Measurements from ENCODE around the gene RINL.

Gene RINL

GRCh38 chr19:38836983-38837626, 41.0 kb downstream of the RINL start:
- DNase-seq, result no peak
- Histone ChIP-seq H3K27me3 (no peaks in the 10 kb centered on the region), H3K4me3 (no peak overlapping the region), H3K4me1 (peaks cover 0 to 45% (median 16%) of the 10 kb centered on the region in 4 donors), H3K27ac (no peak overlapping the region), H3K36me3 (peaks cover 55 to 69% (median 65%) of the 10 kb centered on the region in 3 donors), H3K9me3 (no peaks in the 10 kb centered on the region)
- intact Hi-C loops (cut with DNase I; ENCODE audit: low total_unique reads), result no loop called here
- TF ChIP-seq CTCF (IDR thresholded peaks at IDR 0.05), result no peak

- H3K9me3 ChIP-seq, result no peaks in the 10 kb centered on the region
- H3K4me1 ChIP-seq, result peaks cover 0 to 45% (median 17%) of the 10 kb centered on the region in 4 donors
- no peaks in the 10 kb centered on the region for H3K27me3 ChIP-seq
- intact Hi-C loops (cut with DNase I; ENCODE audit: low total_unique reads), result no loop called here
- no peak for TF ChIP-seq CTCF (IDR thresholded peaks at IDR 0.05)
- H3K27ac ChIP-seq, result peak overlapping the region in 1 of 2 donors; percentile 49
- H3K36me3 ChIP-seq, result peaks cover 48 to 62% (median 57%) of the 10 kb centered on the region in 3 donors
- no peak for DNase-seq
- no peak overlapping the region for H3K4me3 ChIP-seq
Measured at GRCh38 chr19:38836159-38836982, 41.7 kb downstream of the RINL start.

GRCh38 chr19:38834590-38834989, 43.5 kb downstream of the RINL start:
- no peak for DNase-seq
- Histone ChIP-seq H3K4me1 (peaks cover 0 to 56% (median 27%) of the 10 kb centered on the region in 4 donors), H3K4me3 (no peak overlapping the region), H3K27ac (peak overlapping the region; percentile 30 to 49), H3K27me3 (no peaks in the 10 kb centered on the region), H3K9me3 (no peaks in the 10 kb centered on the region), H3K36me3 (peaks cover 38 to 51% (median 48%) of the 10 kb centered on the region in 3 donors)
- no peak for TF ChIP-seq CTCF (IDR thresholded peaks at IDR 0.05)
- intact Hi-C loops (cut with DNase I; ENCODE audit: low total_unique reads), result no loop called here

GRCh38 chr19:38834104-38834490, 44.0 kb downstream of the RINL start:
- no peak for TF ChIP-seq CTCF (IDR thresholded peaks at IDR 0.05)
- no peaks in the 10 kb centered on the region for H3K27me3 ChIP-seq
- intact Hi-C loops (cut with DNase I; ENCODE audit: low total_unique reads), result no loop called here
- no peaks in the 10 kb centered on the region for H3K9me3 ChIP-seq
- H3K36me3 ChIP-seq, result peaks cover 35 to 50% (median 47%) of the 10 kb centered on the region in 3 donors
- no peak overlapping the region for H3K4me3 ChIP-seq
- H3K27ac ChIP-seq, result no peak overlapping the region
- no peak for DNase-seq
- peaks cover 0 to 56% (median 27%) of the 10 kb centered on the region in 4 donors for H3K4me1 ChIP-seq

- H3K36me3 ChIP-seq, result peaks cover 28 to 47% (median 42%) of the 10 kb centered on the region in 3 donors
- peaks cover 0 to 50% (median 27%) of the 10 kb centered on the region in 4 donors for H3K4me1 ChIP-seq
- H3K27me3 ChIP-seq, result no peaks in the 10 kb centered on the region
- no peak for TF ChIP-seq CTCF (IDR thresholded peaks at IDR 0.05)
- no peak for DNase-seq
- H3K27ac ChIP-seq, result peak overlapping the region in 1 of 2 donors; percentile 85
- no peak overlapping the region for H3K4me3 ChIP-seq
- H3K9me3 ChIP-seq, result no peaks in the 10 kb centered on the region
- intact Hi-C loops (cut with DNase I; ENCODE audit: low total_unique reads), result no loop called here
Measured at GRCh38 chr19:38833092-38833425, 45.0 kb downstream of the RINL start.
